Endothelial cell of umbilical vein (primary cell): ENCODE measurements around the gene AMZ1. TPM values are rescaled to one million over a fixed set of nuclear protein-coding genes. Genes with fewer than 3 reads are reported as not detected.

Source experiments
- BruUV-seq: library from RNA; stranded (reverse); fragments of 400-500 nt; replicated peaks from 2 replicates; lab custom pipeline; 2021; lab: Mats Ljungman, UMichigan
- CTCF ChIA-PET: fragments of 300-600, 350-600 bp; sonication (Branson Sonifier 250); formaldehyde crosslinking; loops from one replicate; lab custom pipeline; 2021; ENCODE audit warnings: antibody characterized with exemption, inconsistent platforms; lab: Charles Lee
- POLR2A ChIA-PET: fragments of 300-600, 350-600 bp; sonication (Branson Sonifier 250); formaldehyde crosslinking; loops from one replicate; lab custom pipeline; 2021; ENCODE audit warnings: antibody characterized with exemption, inconsistent platforms; lab: Charles Lee
- DNase-seq: peaks from one replicate; pipeline ENCODE4 v3.0.0-alpha.2; 2011; ENCODE audit warnings: low read depth, low spot score
- FAIRE-seq: peaks from 2 replicates; lab custom pipeline; 2011; peaks lifted over from hg19 to GRCh38; lab: Jason Lieb, UNC
- H2AFZ ChIP-seq: 2 replicates; pipeline ENCODE4 v1.6.0; 2012; ENCODE audit warnings: low read depth, low read length, control low read depth, inconsistent platforms
- H3K27ac ChIP-seq: 2 replicates; pipeline ENCODE4 v1.5.1; 2011; ENCODE audit warnings: low read depth, mild to moderate bottlenecking, control low read depth, low read length, moderate library complexity; ENCODE audit not compliant: insufficient read depth
- H3K27me3 ChIP-seq, 2 experiments: 2 replicates each; pipeline versions ENCODE4 v1.6.0 to v1.6.1; 2011; ENCODE audit warnings: low read length in 2 of 2, mixed read lengths in 1 of 2; ENCODE audit not compliant: control insufficient read depth in 2 of 2, insufficient read depth in 2 of 2
- H3K36me3 ChIP-seq, 2 experiments: 2 replicates in 1 of 2; 3 replicates in 1 of 2; pipeline ENCODE4 v1.5.1; 2011; ENCODE audit warnings: low read length in 2 of 2, mild to moderate bottlenecking in 1 of 2, moderate library complexity in 1 of 2; ENCODE audit not compliant: control insufficient read depth in 2 of 2, insufficient read depth in 2 of 2; ENCODE audit errors: extremely low read depth in 1 of 2
- H3K4me1 ChIP-seq: 3 replicates; pipeline ENCODE4 v1.5.1; 2011; ENCODE audit warnings: mild to moderate bottlenecking, low read length; ENCODE audit not compliant: control insufficient read depth, insufficient read depth; ENCODE audit errors: extremely low read depth
- H3K4me2 ChIP-seq: 2 replicates; pipeline ENCODE4 v1.6.1; 2011; ENCODE audit warnings: low read length, control low read depth, mixed read lengths; ENCODE audit not compliant: insufficient read depth
- H3K4me3 ChIP-seq, 3 experiments: fragments of 200-600 bp in 1 of 3; sonication (generic), shearing (Covaris generic) in 1 of 3; replicated peaks in 1 of 3; 2 replicates each; pipeline ENCODE4 v1.5.1; 2011 to 2016; ENCODE audit warnings: control low read depth in 3 of 3, low read length in 3 of 3, mild to moderate bottlenecking in 2 of 3, inconsistent platforms in 1 of 3, low read depth in 1 of 3, moderate library complexity in 1 of 3; ENCODE audit not compliant: insufficient read depth in 1 of 3
- H3K79me2 ChIP-seq: 2 replicates; pipeline ENCODE4 v1.6.0; 2012; ENCODE audit warnings: low read length, inconsistent platforms; ENCODE audit not compliant: control insufficient read depth, insufficient read depth
- H3K9ac ChIP-seq: replicated peaks from 2 replicates; pipeline ENCODE3; 2011; ENCODE audit warnings: low read length, control low read depth; ENCODE audit not compliant: insufficient read depth; ENCODE audit errors: extremely low read depth
- H3K9me1 ChIP-seq: replicated peaks from 3 replicates; pipeline ENCODE4 v1.6.0; 2011; ENCODE audit warnings: mild to moderate bottlenecking, low read length; ENCODE audit not compliant: control insufficient read depth, insufficient read depth; ENCODE audit errors: extremely low read depth
- H3K9me3 ChIP-seq: replicated peaks from 2 replicates; pipeline ENCODE4 v1.5.1; 2012; ENCODE audit warnings: low read length, inconsistent platforms; ENCODE audit not compliant: control insufficient read depth, insufficient read depth
- H4K20me1 ChIP-seq: replicated peaks from 2 replicates; pipeline ENCODE3; 2011; ENCODE audit warnings: mild to moderate bottlenecking, low read length; ENCODE audit not compliant: control insufficient read depth, insufficient read depth; ENCODE audit errors: extremely low read depth
- EZH2 ChIP-seq: IDR thresholded peaks from 2 replicates; pipeline ENCODE4 v1.6.1; 2012; ENCODE audit warnings: borderline replicate concordance, low read depth, mild to moderate bottlenecking, moderate library complexity, low read length, inconsistent platforms; ENCODE audit not compliant: severe bottlenecking
- FOS ChIP-seq: IDR thresholded peaks from 2 replicates; pipeline ENCODE4 v1.6.1; 2011; ENCODE audit warnings: mild to moderate bottlenecking, low read length, moderate library complexity, borderline replicate concordance; ENCODE audit not compliant: insufficient read depth
- GATA2 ChIP-seq: IDR thresholded peaks from 2 replicates; pipeline ENCODE4 v1.7.0; 2011; ENCODE audit warnings: low read depth, mild to moderate bottlenecking, moderate library complexity, mixed read lengths, low read length; ENCODE audit not compliant: insufficient read length, insufficient read depth
- JUN ChIP-seq: IDR thresholded peaks from 2 replicates; pipeline ENCODE4 v1.6.1; 2011; ENCODE audit warnings: borderline replicate concordance, low read depth; ENCODE audit not compliant: insufficient read length, insufficient read depth
- MYC ChIP-seq: IDR thresholded peaks from one replicate; pipeline ENCODE4 v1.6.1; 2011; ENCODE audit warnings: mild to moderate bottlenecking, low read depth, low read length
- POLR2A ChIP-seq: IDR thresholded peaks from 2 replicates; pipeline ENCODE4 v1.6.1; 2012; ENCODE audit warnings: low read depth, mild to moderate bottlenecking, control low read depth, low read length
- POLR2AphosphoS5 ChIP-seq: IDR thresholded peaks from 2 replicates; pipeline ENCODE4 v1.6.1; 2012; ENCODE audit warnings: low read depth, mild to moderate bottlenecking, control low read depth, low read length, moderate library complexity; ENCODE audit not compliant: insufficient read depth
- dilution Hi-C: fragments of 300-500 bp; cut with MboI; formaldehyde crosslinking; loops from one replicate; pipeline ENCODE4 v1.15.0; 2019; ENCODE audit warnings: low sequenced_read_pairs; ENCODE audit not compliant: extremely low pct_ligation_motif_present
- intact Hi-C: fragments of 100-400 bp; cut with micrococcal nuclease; formaldehyde crosslinking; loops from one replicate; pipeline ENCODE4 v1.10.0; 2022
- polyA plus RNA-seq, 4 experiments: library from polyadenylated mRNA; depleted of rRNA in 3 of 4; stranded (reverse) in 3 of 4; unstranded in 1 of 4; fragments of >200 nt; gene quantifications; 2 replicates each; pipeline versions ENCODE4 v1.2.1 to v1.2.3, GENCODE V29; 2011 to 2012; ENCODE audit warnings: missing spikeins in 1 of 4
- total RNA-seq: library from RNA; stranded (reverse); gene quantifications from 2 replicates; pipeline ENCODE4 v1.2.3, GENCODE V29; 2021
- TF ChIP-seq, protein P1 (sequence below), 2 donors: IDR thresholded peaks; 1 replicate in 1 of 2; 2 replicates in 1 of 2; pipeline ENCODE4 v1.5.1; 2011; ENCODE audit warnings: low read length in 2 of 2, mild to moderate bottlenecking in 2 of 2, moderate library complexity in 2 of 2, control low read depth in 1 of 2, inconsistent platforms in 1 of 2, low read depth in 1 of 2; ENCODE audit not compliant: insufficient read depth in 1 of 2; ENCODE audit errors: extremely low read depth in 1 of 2
- TF ChIP-seq, protein P2 (sequence below): IDR thresholded peaks from 2 replicates; pipeline ENCODE4 v1.6.1; 2011; ENCODE audit not compliant: insufficient read depth, insufficient read length

AMZ1 gene
- total and polyA plus RNA-seq, 2 donors (not counting 3 experiments of a cell fraction or from before 2014, with no cell fraction given): not detected

DNA sequence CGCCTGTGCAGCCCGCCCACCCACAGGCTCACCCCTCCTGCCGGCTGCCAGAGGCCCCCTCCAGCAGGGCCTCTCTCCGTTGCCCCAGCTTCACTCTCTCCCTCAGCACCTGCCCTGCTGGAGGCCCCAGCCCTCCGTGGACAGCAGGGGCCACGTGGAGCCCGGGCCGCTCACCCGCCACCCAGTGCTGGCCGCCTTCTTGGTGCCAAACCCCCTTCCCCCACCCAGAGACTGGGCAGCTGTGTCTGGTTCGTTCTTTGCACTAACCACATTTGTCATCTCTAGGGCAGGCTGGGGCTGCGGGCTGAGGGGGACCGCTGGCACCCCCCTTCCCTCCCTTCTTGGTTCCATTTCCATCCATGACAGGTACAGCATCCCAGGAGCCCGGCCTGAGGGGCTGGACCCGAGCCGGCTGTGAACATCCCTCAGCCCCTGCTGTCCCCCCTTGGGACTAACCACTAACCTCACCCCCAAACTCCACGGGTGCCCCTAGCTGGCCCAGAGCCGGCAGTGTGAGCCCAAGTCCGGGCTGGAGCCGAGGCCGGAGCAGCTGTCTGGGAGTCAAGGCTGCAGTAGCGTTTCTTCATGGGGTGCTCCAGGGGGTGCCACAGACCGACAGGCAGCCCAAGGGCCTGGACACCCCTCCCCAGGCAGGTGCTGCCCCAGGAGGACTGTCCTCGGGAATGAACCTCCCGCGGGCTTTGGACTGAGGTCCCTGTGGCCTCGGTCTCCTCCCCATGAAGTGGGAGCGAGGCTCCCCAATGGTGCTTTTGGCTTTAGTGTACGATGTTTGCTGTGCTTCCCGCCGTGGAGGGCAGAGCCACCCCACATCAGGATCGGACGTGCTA is 25.5 kb upstream of the AMZ1 start:
- CTCF ChIA-PET: interaction anchor here (0.8 to 1.3 kb wide), 4 partner anchors 8 to 57 kb away, joined by 3 to 5 read pairs (median 4); partner anchors contain the start of gene TTYH3
- Histone ChIP-seq H3K36me3 (peaks cover 2 to 29% of the 10 kb centered on the region in 2 experiments), H3K27ac (peak overlapping the region; percentile 48), H3K9me3 (no peaks in the 10 kb centered on the region), H2AFZ (no peak overlapping the region), H3K4me1 (peaks cover 14% of the 10 kb centered on the region), H3K4me3 (no peak overlapping the region), H4K20me1 (no peaks in the 10 kb centered on the region), H3K27me3 (peaks cover 0 to 3% of the 10 kb centered on the region in 2 experiments), H3K9ac (no peak overlapping the region), H3K4me2 (no peak overlapping the region), H3K79me2 (no peaks in the 10 kb centered on the region), H3K9me1 (no peaks in the 10 kb centered on the region)
- intact Hi-C loops (loop anchor here (2.0 to 5.0 kb wide), 4 partner anchors 22 to 185 kb away; partner anchors contain the start of genes BRAT1, GRIFIN and IQCE), dilution Hi-C loops (no loop called here)
- FAIRE-seq (no peak), DNase-seq (no peak)
- TF ChIP-seq JUN: no peak
- no peak for TF ChIP-seq EZH2
- no peak for TF ChIP-seq MYC
- no peak for TF ChIP-seq POLR2A
- TF ChIP-seq GATA2: no peak
- no peak for TF ChIP-seq FOS
- TF ChIP-seq POLR2AphosphoS5: no peak
- TF ChIP-seq, protein P1, sequence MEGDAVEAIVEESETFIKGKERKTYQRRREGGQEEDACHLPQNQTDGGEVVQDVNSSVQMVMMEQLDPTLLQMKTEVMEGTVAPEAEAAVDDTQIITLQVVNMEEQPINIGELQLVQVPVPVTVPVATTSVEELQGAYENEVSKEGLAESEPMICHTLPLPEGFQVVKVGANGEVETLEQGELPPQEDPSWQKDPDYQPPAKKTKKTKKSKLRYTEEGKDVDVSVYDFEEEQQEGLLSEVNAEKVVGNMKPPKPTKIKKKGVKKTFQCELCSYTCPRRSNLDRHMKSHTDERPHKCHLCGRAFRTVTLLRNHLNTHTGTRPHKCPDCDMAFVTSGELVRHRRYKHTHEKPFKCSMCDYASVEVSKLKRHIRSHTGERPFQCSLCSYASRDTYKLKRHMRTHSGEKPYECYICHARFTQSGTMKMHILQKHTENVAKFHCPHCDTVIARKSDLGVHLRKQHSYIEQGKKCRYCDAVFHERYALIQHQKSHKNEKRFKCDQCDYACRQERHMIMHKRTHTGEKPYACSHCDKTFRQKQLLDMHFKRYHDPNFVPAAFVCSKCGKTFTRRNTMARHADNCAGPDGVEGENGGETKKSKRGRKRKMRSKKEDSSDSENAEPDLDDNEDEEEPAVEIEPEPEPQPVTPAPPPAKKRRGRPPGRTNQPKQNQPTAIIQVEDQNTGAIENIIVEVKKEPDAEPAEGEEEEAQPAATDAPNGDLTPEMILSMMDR (IDR thresholded peaks at IDR 0.05; ENCODE audit: extremely low read depth in 1 of 2, insufficient read depth in 1 of 2, low read depth in 1 of 2, low read length in 2 of 2): no peak
- TF ChIP-seq, protein P2, sequence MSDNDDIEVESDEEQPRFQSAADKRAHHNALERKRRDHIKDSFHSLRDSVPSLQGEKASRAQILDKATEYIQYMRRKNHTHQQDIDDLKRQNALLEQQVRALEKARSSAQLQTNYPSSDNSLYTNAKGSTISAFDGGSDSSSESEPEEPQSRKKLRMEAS: no peak
- POLR2A ChIA-PET: no interaction called here
- no TSS peak for BruUV-seq
